ENCODE data around the gene FGFRL1.

The FGFRL1 gene

GRCh38 chr4:1014291-1015167 lies 3.1 kb downstream of the FGFRL1 start:
- Histone ChIP-seq H3K27ac (replicated peaks) (no peak overlapping the region), H3K27me3 (ENCODE audit: insufficient read depth, poor library complexity, severe bottlenecking) (no peaks in the 10 kb centered on the region), H3K4me3 (replicated peaks; ENCODE audit: insufficient read depth, low read length) (no peak overlapping the region)
- DNase-seq (ENCODE audit: low read depth in 1 of 2, low spot score in 1 of 2) = no peak
- TF ChIP-seq REST (IDR thresholded peaks at IDR 0.05; ENCODE audit: insufficient replicate concordance, low read depth) (no peak), SPI1 (IDR thresholded peaks at IDR 0.05; ENCODE audit: borderline replicate concordance, low read depth) (no peak), CTCF (IDR thresholded peaks at IDR 0.05; ENCODE audit: insufficient read depth, low read length) (no peak), GABPA (IDR thresholded peaks at IDR 0.05; ENCODE audit: low read depth) (no peak)

- DNase-seq (ENCODE audit: low read depth in 1 of 2, low spot score in 1 of 2) = no peak
- no peak overlapping the region for H3K4me3 ChIP-seq (replicated peaks; ENCODE audit: insufficient read depth, low read length)
- TF ChIP-seq POLR2AphosphoS5 (IDR thresholded peaks at IDR 0.05; ENCODE audit: low read depth) = no peak
- TF ChIP-seq GABPA (IDR thresholded peaks at IDR 0.05; ENCODE audit: low read depth) = no peak
- TF ChIP-seq SPI1 (IDR thresholded peaks at IDR 0.05; ENCODE audit: borderline replicate concordance, low read depth) = no peak
- no peak for TF ChIP-seq REST (IDR thresholded peaks at IDR 0.05; ENCODE audit: insufficient replicate concordance, low read depth)
- no peak for TF ChIP-seq CTCF (IDR thresholded peaks at IDR 0.05; ENCODE audit: insufficient read depth, low read length)
- H3K27me3 ChIP-seq (ENCODE audit: insufficient read depth, poor library complexity, severe bottlenecking) = no peaks in the 10 kb centered on the region
- H3K27ac ChIP-seq (replicated peaks) = no peak overlapping the region
Measured at GRCh38 chr4:1015179-1015578, 3.8 kb downstream of the FGFRL1 start.

GRCh38 chr4:1015746-1016145 lies 4.3 kb downstream of the FGFRL1 start:
- H3K4me3 ChIP-seq (replicated peaks; ENCODE audit: insufficient read depth, low read length) = no peak overlapping the region
- no peak for DNase-seq (ENCODE audit: low read depth in 1 of 2, low spot score in 1 of 2)
- H3K27me3 ChIP-seq (ENCODE audit: insufficient read depth, poor library complexity, severe bottlenecking) = no peaks in the 10 kb centered on the region
- TF ChIP-seq GABPA (IDR thresholded peaks at IDR 0.05; ENCODE audit: low read depth) (no peak), SPI1 (IDR thresholded peaks at IDR 0.05; ENCODE audit: borderline replicate concordance, low read depth) (no peak), REST (IDR thresholded peaks at IDR 0.05; ENCODE audit: insufficient replicate concordance, low read depth) (no peak), POLR2AphosphoS5 (IDR thresholded peaks at IDR 0.05; ENCODE audit: low read depth) (no peak), CTCF (IDR thresholded peaks at IDR 0.05; ENCODE audit: insufficient read depth, low read length) (no peak)
- H3K27ac ChIP-seq (replicated peaks) = no peak overlapping the region
